HG02642 (cell line): Measurements from ENCODE around the gene CDKN1C.

ENCODE experiments used
- ATAC-seq: cut with Tn5 transposase; IDR thresholded peaks from one replicate; pipeline ENCODE4 v1.9.1; 2021; ENCODE audit warnings: mild to moderate bottlenecking; ENCODE audit not compliant: unreplicated experiment, poor library complexity

The CDKN1C gene

DNA sequence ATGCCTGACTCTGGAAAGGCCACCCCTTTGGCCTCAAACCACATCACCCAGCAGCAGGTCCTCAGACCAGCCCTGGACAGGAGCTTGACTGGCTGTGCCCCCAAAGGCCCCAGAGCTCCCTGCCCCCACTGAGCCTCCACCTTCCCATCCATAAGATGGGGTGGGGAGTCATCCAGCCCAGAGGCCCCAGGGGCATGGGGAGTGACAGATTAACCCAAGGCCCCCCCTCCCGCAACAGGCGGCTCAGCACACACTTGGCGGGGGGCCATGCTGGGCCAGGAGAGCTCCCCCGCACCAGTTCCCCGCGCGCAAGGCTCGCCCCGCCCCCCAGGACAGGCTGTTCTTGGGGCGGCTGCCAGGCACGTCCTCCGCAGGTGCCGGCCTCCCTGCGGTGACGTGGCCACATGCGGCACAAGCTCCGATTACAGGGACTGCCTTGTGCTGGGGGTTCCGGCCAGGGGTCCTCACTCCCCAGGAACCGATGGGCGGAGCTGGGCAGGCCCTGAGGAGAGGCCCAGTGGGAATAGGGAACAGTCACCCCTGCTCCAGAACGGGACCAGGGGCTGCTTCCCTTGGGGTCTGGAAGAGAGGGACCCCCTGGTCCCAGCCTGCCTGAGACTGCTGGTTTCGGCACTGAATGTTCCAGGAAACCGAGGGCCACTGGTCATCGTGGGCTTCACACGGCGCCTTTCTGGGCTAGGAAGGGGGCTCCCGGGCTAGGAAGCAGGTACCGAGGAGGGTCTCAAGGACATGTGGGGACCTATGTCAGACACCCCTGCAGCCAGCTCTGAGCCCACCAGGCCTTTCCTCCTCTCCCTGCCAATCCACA, 5.1 kb upstream of the CDKN1C start:
- ATAC-seq: no peak

DNA sequence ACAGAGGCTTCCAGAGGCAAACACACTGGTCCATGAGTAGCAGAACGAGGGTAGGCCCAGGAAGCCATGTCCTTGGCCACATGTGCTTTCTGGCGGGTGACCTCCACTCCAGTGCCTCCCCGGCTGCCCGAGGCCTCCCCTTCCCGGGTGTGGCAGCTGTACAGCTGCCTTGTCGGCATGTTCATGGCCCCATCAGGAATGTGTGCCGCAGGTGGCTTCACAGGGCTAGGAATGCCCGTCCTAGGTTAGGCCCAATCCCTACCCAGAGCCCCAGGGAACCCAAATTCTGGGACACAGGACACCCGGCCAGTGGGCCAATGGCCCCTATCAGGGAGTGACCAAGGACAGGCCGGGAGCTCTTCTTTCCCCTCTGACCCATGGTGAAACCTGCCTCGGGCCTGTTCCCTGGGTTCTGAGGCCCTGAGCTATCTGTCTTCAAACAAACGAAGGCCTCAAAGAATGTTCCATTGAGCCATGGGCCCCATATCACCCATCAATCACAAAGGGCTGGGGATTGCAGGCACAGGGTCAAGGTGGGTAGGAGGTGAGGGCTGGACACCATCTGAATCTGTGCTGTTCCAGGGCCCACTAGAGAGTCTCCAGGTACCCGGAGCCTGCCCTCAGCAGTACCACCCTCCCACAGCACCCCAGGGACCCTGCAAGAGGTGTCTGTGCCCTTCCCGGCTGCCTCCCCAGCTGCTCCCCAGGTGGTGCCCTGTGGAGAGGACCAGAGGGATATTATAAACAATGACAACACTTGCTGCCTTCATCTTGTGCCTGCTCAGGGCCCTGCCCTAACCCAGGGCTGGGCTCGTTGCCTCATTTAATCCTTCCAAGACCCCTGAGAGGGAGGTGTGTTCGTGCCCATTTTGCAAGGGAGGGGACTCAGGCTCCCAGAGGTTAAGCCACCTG, 4.0 kb upstream of the CDKN1C start:
- no peak for ATAC-seq

DNA sequence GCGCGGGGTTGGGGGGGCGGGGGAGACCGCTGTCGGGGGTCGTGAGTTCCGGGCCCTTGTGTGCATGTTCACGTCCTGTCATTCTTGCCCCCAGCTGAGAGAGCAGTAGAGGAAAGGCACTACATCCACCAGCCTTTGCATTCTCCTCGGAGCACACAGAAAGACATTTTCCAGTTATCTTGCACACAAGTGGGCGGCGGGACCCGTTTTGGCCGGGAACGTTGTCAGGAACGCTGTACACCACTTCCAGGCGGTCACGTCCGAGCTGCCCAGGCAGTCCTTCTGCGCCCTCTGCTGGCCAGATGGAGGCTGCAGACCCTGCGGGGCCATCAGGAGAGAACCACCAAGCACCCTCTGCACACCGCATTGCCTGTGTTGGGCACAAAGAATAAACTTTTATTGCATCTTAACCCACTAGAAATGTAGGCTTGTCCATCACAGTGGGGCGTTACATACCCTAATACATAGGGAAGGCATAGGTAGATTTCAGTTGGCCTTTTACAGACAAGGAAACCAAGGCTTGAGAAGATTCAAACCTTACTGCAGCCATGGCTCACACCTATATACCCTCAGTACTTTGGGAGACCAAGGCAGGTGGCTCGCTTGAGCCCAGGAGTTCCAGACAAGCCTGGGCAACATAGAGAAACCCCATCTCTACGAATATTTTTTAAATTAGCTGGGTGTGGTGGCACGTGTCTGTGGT, 2.8 kb upstream of the CDKN1C start:
- no peak for ATAC-seq

DNA sequence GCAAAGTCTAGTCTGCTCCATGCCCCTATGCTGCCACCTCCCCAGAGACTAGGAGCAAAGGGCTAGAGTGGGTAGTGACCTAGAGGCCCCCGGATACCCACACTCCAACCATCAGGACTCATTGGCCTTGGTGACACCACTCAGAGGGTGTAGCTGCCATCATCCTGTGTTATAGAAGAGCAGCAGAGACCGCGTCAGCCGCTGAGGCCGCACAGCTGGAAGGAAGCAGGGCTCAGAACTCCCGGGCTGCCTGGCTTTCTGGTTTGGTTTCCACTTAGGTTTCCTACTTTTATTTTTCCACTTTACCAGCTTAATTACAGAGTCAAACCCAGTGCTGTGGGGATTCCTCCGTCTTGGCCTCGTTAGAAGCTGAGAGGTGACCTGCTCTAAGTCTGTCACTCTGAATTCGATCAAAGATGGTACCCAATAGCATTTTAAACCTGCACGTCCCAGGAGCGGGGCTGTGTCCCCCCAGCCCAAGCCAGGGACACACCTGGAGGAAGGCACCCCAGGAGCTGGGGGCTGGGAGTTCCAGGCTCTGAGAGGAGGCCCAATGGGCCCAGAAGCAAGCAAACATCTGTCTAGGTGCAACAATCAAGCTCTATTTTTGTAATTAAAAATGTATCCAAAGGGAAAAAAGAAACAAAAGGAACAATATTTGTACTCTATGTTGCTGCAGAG, 2.1 kb upstream of the CDKN1C start:
- no peak for ATAC-seq

DNA sequence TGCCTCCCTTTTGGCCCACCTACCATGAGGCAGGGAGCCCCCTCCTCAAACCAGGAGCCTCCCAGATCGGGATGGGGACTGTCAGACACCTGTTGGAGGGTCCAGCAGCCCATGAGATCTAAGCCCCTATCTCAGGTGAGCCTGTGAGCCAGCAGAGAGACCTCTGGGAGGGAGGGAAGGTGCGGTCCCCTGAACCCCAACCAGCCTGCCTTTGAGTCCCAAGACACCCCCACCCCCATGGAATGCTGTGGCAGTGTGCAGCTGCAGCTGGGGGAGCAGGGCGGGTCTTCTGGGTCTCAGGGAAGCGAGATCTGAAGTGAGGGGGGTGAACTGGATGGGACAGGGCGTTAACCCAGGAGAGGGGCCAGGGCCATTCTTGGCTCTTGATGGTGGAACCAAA, 1.4 kb upstream of the CDKN1C start:
- ATAC-seq: no peak

DNA sequence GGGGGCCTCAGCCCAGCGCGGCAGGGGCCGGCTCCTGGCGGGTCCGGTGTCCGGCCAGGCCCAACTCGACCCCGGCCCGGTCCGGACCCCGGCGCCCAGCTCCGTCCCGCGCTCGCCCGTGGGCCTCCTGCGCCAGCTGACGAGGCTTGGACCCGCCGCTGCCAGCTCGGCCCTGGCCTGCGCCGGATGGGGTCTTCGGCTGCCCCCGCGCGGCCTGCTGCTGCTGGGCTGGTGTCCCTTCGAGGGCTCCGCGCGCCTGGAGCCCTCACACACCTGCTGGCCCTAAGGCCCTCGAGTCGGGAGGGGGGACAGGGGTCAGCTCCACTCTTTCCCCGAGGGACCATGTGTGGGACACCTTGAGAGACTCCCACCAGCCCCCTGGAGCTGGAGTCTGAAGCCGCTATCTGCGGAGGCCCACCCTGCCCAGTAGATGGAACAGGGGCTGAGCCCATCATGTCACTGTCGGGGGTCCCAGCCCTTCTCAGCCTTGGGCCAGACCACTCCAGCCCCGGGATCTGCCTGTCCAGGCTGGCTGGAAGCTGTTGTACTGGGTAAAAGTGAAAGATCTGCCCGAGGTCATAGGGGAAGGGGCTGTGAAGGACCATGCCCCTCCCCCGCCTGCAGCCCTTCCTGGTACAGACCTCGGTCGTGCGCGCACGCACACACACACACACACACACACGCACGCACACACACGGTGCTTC, 768 bp upstream of the CDKN1C start:
- ATAC-seq: peak; percentile 14

DNA sequence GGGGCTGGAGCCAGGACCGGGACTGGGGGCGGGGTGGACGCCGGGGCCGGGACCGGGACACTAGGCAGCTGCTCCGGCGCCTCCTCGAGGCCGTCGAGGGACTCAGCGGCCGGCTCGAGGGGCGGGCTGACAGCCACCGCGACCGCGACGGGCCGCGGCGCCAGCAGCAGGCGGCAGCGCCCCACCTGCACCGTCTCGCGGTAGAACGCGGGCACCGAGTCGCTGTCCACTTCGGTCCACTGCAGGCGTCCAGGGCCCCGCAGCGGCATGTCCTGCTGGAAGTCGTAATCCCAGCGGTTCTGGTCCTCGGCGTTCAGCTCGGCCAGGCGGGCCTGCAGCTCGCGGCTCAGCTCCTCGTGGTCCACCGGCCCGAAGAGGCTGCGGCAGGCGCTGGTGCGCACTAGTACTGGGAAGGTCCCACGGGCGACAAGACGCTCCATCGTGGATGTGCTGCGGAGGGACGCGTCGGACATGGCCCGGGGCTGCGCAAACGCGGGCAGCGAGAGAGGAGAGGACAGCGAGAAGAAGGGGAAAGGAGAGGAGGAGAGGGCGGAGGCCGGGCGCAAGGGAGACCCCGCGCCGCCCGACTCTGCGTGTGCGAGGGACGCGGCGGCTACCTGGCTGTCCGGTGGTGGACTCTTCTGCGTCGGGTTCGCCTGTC, 428 bp downstream of the CDKN1C start:
- peak; percentile 6 for ATAC-seq

DNA sequence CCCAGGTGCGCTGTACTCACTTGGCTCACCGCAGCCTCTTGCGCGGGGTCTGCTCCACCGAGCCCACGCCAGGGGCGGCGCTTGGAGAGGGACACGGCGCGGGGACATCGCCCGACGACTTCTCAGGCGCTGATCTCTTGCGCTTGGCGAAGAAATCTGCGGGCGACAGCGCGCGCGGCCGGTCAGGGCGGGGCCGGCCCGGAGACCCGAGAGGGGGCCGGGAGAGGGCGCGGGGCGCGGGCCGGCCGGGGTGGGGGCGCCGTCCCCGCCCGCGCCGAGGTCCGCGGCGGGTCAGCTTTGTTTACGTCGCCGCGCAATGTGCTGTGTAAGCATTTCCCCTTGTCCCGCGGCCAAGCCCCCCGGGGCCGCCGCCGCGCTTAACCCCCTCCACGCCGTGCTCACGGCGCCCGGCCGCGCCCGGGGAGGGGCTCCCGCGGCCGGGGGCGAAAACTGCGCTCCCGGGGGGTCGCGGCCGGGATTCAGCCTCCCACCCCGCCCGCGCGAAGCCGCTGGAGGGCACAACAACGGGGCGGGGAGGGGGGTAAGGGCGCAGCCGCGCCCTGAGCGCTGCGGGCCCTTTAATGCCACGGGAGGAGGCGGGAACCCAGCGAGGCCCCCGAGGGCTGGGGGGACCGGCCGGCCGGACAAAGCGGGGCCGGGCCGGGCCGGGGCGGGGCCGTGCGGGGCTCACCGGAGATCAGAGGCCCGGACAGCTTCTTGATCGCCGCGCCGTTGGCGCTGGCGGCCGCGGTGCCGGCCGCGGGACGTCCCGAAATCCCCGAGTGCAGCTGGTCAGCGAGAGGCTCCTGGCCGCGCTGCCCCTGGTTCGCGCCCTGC, 1.4 kb downstream of the CDKN1C start:
- ATAC-seq: no peak

DNA sequence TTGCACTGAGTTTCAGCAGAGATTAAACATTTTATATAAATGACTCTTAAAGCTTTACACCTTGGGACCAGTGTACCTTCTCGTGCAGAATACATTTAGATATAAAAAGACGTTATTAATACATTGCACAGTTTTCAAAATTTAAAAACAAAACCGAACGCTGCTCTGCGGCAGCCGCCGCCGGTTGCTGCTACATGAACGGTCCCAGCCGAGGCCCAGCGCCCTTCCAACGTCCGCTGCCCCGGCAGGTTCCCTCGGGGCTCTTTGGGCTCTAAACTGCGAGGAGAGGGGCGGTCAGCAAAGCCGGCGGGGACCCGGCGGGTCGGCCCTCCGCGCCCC, 2.0 kb downstream of the CDKN1C start:
- no peak for ATAC-seq

DNA sequence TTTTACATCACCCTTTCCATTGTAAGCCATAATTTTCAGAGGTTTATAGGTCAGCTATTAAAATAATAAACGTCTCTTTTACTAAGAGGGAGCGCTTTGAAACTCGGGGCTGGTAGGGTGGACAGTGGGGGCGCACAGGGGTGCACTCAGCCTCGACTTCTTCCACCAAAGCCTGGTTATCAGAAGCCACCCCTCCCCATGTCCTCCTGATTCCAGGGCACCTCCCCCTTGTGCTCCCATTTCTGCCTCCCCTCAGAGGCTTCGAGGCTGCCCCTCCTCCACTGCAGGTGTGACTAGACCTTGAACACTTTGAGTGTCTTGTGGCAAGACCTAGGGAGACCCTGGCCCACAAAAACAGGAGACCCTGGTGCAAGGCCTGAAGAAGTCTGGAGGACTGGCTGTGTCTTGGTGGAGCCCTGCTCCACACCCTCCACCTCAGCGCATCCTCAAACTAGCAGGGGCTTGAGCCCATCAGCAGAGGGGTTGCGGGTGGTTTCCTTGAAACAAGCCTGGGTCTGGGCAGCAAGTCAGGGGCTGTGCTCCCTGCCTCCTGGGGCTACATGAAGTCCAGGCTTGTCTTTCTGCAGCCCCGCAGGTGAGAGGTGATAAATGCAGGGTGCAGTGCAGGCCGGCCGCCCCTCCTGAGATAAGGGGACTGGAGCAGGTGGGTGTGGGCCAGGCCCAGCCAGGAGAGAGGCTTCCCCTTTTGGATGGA, 3.0 kb downstream of the CDKN1C start:
- ATAC-seq: no peak

DNA sequence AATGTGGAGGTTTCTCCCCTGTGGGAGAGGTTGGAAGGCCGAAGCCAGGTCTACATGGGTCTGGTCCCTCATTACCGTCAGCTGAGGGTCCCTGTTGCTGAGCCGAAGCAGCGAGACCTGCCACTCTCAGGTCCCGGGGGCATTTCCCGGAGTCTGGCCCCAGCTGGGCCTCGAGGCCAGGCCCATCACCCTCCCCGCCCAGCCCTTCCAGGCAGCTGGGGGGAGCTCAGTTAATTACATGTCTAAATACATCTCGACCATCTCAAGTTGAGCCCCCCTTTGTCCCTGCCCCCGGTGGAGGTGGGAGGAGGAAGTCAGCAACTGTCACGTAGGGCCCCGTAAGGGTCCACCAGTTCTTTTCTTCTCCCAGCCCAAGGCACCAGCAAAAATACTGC, 3.6 kb downstream of the CDKN1C start:
- no peak for ATAC-seq

DNA sequence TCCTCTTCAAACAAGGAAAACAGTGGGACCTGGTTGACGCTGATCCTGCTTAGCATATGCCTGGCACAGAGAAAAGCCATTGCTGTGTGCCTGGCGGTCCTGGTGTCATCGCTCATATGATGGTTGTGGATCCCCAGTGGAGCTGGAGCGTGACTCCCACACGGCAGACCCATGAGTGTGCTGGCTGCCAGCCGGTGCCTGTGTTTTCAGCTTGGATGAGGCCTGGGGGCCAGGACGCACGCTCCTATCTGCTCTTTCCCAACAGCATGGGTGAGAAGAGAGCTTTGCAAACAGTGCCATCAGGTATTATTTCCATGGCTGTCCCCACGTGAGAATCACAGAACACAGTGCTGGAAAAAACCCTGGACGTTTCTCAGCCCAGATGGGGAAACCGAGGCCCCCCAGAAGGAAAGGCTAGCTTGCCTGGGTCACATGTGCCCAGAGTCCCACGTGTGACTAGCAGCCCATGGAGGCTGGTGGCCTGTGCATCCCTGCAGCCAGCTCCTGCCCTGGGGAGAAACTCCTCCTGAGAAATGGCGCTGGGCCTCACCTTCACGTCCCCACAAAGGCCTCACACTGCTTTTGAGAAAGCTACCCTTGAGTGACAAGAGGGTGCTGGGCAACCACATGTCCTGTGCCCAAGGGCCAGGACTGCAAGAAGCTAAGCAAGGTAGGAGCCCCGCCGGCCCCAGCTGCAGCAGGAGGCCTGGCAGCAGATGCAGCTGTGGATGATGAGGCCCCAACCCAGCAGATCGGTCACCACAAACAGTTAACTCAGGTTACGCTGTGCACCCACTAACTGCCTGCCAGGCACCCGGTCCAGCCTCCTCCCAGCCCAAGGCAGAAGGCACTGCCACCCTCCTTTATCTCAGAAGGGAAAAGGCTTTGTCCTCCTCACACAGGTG, 4.2 kb downstream of the CDKN1C start:
- no peak for ATAC-seq

DNA sequence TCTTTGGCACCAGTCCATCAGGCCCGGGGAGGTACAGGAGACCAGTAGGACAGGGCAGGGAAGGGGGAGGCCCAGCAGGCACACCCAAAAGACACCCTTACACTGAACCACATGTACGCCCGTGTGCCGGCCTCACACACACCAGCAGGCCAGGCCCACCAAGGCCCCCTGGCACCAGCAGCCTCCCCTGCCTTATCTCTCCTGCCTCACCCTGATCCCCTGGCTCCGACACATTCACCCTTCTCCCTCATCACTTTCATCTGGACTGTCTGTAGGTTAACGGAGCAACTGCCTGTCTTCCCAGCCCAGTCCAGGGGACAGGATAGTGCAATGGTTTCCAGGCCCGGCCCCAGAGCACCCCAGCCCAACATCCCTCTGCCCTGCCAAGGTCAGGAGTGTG, 4.9 kb downstream of the CDKN1C start:
- no peak for ATAC-seq

DNA sequence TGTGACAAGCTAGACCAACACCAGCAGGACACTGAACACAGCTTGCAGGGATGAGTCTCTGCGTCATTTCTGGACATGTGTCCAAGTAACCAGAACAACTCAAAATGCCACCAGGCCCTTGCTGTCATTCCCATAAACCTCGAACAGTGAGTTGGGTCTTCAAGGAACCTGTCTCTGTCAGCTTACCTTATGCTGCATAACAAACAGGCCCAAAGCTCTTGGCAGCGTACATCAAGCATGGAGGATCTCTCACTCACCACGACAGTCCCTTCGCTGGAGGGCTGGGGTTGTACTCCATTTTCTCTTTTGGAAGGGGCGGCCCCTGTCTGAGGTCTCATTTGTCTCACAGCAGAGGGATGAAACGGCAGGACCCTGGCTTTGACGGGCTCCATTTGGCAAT, 6.8 kb downstream of the CDKN1C start:
- ATAC-seq: no peak

DNA sequence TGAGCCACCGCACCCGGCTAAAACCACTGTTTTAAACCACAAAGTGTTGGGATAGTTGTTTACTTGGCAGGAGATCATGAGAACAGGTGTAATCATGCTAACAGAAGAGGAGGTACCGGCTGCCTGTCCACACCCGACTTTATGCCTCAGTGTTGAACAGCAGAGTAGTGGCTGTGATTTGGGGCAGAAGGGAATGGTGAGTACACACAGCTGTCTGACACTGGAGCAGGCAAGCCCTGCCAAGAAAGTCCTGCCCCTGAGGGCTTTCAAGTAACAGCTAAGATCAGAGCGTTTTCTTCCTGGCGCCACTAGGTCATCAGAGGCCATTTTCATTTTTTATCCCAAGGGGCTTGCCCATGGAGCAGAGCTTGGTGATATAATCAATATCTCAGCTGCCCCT, 8.1 kb downstream of the CDKN1C start:
- no peak for ATAC-seq

DNA sequence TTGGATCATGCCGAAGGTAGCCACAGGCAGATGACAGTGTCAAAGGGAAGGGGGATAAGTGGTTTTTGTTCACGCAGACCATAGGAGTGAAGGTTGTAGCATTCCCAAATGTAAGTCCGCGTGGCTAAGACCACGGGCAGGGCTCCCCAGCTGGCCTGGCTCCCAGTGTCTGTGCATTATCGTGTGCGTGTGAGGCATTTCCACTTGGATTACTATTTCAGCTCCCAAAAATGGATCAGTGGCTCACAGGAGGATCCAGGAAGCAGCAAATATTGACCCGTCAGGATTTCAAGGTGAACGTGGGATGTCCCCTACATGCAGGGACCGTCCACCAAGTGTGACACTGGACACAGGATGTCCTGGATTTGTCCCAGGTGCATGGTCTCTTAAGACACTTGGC, 10.6 kb downstream of the CDKN1C start:
- no peak for ATAC-seq
